Measurements from ENCODE around the gene NFATC1.

- TF ChIP-seq CTCF (IDR thresholded peaks at IDR 0.05; ENCODE audit: low read depth, low read length, poor library complexity, severe bottlenecking) (no peak), EZH2phosphoT487 (IDR thresholded peaks at IDR 0.05; ENCODE audit: borderline replicate concordance, low read length) (no peak)
Measured at GRCh38 chr18:79554321-79554720, 158.6 kb downstream of the NFATC1 start.
